HL-60 (cell line): ENCODE data around the gene ZMAT2.
A peak's percentile ranks its signal among the peaks of the same experiment; 100 is the strongest.
"Not testable (repeated sequence)": the region's sequence is repeated elsewhere in the genome, so short reads cannot be mapped to it uniquely, and the experiment has no call there.

Experiments
- DNase-seq, 2 experiments: peaks; one replicate each; pipeline ENCODE4 v3.0.0-alpha.2; 2010 to 2020; ENCODE audit warnings: low read depth in 1 of 2, low spot score in 1 of 2
- H3K27ac ChIP-seq: fragments of 250-450 bp; sonication (Bioruptor Pico); replicated peaks from 2 replicates; pipeline ENCODE4 v1.5.1; 2020; ENCODE audit warnings: mild to moderate bottlenecking, moderate library complexity
- H3K27me3 ChIP-seq: fragments of 250-450 bp; sonication (Bioruptor Pico); 2 replicates; pipeline ENCODE4 v1.5.1; 2021; ENCODE audit warnings: mild to moderate bottlenecking, moderate library complexity; ENCODE audit not compliant: insufficient read depth, poor library complexity, severe bottlenecking
- H3K4me3 ChIP-seq: replicated peaks from 2 replicates; pipeline ENCODE4 v1.5.1; 2011; ENCODE audit warnings: mild to moderate bottlenecking, control low read depth, low read length; ENCODE audit not compliant: insufficient read depth
- GABPA ChIP-seq: IDR thresholded peaks from 2 replicates; pipeline ENCODE4 v1.6.1; 2012; ENCODE audit warnings: low read depth
- POLR2AphosphoS5 ChIP-seq: IDR thresholded peaks from 2 replicates; pipeline ENCODE4 v1.6.1; 2012; ENCODE audit warnings: low read depth
- SPI1 ChIP-seq: IDR thresholded peaks from 2 replicates; pipeline ENCODE4 v1.6.1; 2012; ENCODE audit warnings: low read depth, mild to moderate bottlenecking, borderline replicate concordance
- TF ChIP-seq, protein P1 (sequence below): IDR thresholded peaks from 2 replicates; pipeline ENCODE4 v1.6.1; 2012; ENCODE audit warnings: low read depth; ENCODE audit not compliant: insufficient replicate concordance
- TF ChIP-seq, protein P2 (sequence below): IDR thresholded peaks from one replicate; pipeline ENCODE4 v1.5.1; 2011; ENCODE audit warnings: low read length, control low read depth, inconsistent platforms; ENCODE audit not compliant: insufficient read depth

Gene ZMAT2

DNA sequence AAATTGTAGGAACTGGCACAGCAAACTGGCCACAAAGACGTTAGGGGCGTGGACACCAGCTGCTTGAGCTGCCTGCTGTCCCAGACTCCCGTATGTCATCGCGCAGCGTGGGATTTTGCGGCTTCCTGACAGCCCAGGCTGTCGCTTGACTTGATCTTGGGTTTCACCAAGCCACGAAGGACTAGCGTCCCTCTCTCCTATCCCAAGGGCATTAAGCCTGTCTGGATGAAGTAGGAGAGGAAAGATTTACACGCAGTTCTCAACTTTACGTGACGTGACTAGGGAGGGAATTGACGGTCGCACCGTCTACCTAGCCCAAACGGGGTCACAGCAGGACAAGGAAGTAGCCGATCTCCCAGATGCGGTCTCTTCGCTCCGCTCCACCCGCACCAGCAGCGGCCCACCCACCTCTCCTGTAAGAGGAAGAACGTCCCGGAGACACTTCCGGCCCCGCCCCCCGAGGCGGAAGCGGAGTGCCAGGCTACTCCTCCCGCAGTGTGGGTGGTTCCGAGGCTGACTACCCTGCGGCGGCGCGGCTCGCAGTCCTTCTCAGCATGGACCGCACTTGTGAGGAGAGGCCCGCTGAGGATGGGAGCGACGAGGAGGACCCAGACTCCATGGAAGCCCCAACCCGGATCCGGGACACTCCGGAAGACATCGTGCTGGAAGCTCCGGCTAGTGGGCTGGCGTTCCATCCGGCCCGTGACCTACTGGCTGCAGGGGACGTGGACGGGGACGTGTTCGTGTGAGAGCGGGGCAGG, 35.7 kb upstream of the ZMAT2 start, which contains the start of gene WDR55:
Gene WDR55, plus strand, starts transcription at position 546 of the 761 bp plus-strand sequence. Its CDS starts 9 bp downstream, at position 555.
- peak within 1 kb of the TSS; percentile 80 for H3K27ac ChIP-seq
- DNase-seq = peak; percentile 90 to 99
- peak; percentile 54; the same call in 1 of the 2 replicates for TF ChIP-seq SPI1
- TF ChIP-seq, protein P1, sequence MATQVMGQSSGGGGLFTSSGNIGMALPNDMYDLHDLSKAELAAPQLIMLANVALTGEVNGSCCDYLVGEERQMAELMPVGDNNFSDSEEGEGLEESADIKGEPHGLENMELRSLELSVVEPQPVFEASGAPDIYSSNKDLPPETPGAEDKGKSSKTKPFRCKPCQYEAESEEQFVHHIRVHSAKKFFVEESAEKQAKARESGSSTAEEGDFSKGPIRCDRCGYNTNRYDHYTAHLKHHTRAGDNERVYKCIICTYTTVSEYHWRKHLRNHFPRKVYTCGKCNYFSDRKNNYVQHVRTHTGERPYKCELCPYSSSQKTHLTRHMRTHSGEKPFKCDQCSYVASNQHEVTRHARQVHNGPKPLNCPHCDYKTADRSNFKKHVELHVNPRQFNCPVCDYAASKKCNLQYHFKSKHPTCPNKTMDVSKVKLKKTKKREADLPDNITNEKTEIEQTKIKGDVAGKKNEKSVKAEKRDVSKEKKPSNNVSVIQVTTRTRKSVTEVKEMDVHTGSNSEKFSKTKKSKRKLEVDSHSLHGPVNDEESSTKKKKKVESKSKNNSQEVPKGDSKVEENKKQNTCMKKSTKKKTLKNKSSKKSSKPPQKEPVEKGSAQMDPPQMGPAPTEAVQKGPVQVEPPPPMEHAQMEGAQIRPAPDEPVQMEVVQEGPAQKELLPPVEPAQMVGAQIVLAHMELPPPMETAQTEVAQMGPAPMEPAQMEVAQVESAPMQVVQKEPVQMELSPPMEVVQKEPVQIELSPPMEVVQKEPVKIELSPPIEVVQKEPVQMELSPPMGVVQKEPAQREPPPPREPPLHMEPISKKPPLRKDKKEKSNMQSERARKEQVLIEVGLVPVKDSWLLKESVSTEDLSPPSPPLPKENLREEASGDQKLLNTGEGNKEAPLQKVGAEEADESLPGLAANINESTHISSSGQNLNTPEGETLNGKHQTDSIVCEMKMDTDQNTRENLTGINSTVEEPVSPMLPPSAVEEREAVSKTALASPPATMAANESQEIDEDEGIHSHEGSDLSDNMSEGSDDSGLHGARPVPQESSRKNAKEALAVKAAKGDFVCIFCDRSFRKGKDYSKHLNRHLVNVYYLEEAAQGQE = no peak
- peak; percentile 68; the same call in 1 of the 2 replicates for TF ChIP-seq POLR2AphosphoS5
- peak; percentile 90 for TF ChIP-seq GABPA
- TF ChIP-seq, protein P2, sequence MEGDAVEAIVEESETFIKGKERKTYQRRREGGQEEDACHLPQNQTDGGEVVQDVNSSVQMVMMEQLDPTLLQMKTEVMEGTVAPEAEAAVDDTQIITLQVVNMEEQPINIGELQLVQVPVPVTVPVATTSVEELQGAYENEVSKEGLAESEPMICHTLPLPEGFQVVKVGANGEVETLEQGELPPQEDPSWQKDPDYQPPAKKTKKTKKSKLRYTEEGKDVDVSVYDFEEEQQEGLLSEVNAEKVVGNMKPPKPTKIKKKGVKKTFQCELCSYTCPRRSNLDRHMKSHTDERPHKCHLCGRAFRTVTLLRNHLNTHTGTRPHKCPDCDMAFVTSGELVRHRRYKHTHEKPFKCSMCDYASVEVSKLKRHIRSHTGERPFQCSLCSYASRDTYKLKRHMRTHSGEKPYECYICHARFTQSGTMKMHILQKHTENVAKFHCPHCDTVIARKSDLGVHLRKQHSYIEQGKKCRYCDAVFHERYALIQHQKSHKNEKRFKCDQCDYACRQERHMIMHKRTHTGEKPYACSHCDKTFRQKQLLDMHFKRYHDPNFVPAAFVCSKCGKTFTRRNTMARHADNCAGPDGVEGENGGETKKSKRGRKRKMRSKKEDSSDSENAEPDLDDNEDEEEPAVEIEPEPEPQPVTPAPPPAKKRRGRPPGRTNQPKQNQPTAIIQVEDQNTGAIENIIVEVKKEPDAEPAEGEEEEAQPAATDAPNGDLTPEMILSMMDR = no peak
- peak within 1 kb of the TSS; percentile 87 for H3K4me3 ChIP-seq
- no peaks in the 10 kb centered on the region for H3K27me3 ChIP-seq

DNA sequence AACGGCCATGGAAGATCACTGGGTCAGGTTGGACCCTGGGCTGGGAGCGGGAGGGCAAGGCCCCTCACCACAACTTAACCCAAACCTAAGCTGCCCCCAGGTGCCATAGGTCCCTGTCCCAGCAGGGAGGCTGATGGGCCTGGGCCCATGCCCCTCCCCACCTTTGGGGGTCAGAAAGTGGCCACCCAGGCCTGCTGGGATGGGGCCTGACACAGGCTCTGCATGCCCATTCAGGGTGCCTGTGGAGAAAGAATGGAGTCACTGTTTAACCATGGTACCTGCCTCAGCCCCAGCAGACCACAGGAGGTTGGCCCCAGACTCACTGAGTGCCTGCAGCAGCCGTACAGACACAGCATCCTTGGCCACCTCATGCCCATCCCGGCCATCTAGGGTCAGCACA, 29.2 kb upstream of the ZMAT2 start:
- not testable (repeated sequence) for H3K27me3 ChIP-seq, H3K27ac ChIP-seq, H3K4me3 ChIP-seq, DNase-seq

DNA sequence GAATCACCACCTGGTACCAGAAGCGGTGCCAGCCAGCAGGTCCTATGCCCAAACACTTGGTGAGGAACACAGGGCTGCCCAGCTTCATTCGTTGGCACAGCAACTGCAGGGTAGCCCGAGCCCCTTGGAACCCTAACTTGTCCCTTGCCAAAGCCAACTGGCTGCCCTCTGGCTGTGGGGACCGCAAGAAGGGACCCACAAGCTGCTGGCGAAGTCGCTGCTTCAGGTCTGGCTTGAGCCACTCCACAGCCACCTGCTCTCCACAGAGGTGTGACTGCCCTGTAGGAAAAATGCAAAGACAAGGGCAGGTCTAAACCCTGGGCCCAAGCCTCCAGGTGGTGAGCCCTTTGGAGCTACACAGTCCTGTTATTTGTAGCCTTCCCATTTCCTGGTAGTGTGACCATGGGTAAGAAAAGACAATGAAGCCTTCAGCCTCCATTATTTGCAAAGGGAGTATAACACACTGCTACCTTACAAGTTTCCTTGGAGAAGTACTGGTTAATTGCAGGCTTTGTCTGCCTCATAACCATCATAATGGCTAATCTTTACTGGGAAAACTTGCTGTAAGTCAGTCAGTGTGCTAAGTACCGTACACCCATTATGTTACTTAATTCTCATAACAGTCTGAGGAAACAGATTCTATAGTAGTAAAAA, 28.6 kb upstream of the ZMAT2 start:
- H3K27ac ChIP-seq = no peak overlapping the region
- TF ChIP-seq, protein P2 = no peak
- TF ChIP-seq POLR2AphosphoS5 = no peak
- no peak for TF ChIP-seq GABPA
- no peak for TF ChIP-seq SPI1
- TF ChIP-seq, protein P1 = no peak
- DNase-seq = no peak

DNA sequence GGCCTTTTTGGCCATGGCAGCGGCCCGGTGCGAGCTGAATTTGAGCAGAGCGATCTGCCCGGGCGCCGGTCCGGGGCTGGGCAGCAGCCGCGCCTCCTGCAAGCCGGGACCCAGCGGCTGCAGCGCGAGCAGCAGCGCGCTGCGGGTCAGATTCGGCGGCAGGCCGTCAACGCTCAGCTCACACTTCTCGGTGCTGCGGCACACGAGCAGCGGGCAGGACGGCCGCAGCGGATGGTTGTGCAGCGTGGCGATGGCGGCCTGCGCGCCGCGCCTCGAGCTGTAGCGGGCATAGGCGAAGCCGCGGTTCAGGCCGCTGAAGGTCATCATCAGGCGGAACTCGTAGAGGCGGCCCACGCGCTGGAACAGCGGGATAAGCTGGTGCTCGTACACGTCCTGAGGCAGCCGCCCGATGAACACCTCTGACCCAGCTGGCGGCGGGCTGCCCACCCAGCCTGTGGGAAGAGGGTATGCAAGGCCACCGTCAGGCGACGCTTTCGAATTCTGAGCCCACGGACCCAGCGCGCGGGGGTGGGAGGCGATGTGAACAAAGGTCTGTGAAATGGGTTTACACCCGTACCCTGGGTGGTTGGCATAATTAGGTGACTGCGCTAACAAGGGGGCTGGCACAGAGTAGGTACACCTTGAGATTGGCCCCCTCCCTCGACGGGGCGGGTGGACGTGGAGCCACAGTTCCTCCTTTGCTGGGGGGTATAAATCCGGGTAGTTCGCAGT, 27.6 kb upstream of the ZMAT2 start:
- TF ChIP-seq SPI1 (no peak), GABPA (no peak), POLR2AphosphoS5 (no peak; the same call in 1 of the 2 replicates)
- TF ChIP-seq, protein P2 = no peak
- TF ChIP-seq, protein P1 = no peak
- Histone ChIP-seq H3K4me3 (no peak overlapping the region; the same call in 1 of the 2 replicates), H3K27ac (no peak overlapping the region), H3K27me3 (no peaks in the 10 kb centered on the region)
- peak in 1 of 2 experiments; percentile 50 for DNase-seq

More for the DNA sequence above, 28.6 kb upstream of the ZMAT2 start:
- H3K4me3 ChIP-seq = no peak overlapping the region
- no peaks in the 10 kb centered on the region for H3K27me3 ChIP-seq
